Colonic mucosa (tissue), 4 donors: ENCODE data around the gene TESPA1. TPM values are rescaled to one million over a fixed set of nuclear protein-coding genes. Genes with fewer than 3 reads are reported as not detected.

Experiments
- DNase-seq: peaks from one replicate; pipeline ENCODE4 v3.0.0-alpha.2; 2020
- H3K27ac ChIP-seq: fragments of 200-600 bp; one replicate; pipeline ENCODE4 v1.8.0; 2021
- H3K27me3 ChIP-seq: fragments of 200-600 bp; one replicate; pipeline ENCODE4 v1.8.0; 2021
- H3K36me3 ChIP-seq: fragments of 200-600 bp; one replicate; pipeline ENCODE4 v1.8.0; 2021
- H3K4me1 ChIP-seq: fragments of 200-600 bp; one replicate; pipeline ENCODE4 v1.8.0; 2021; ENCODE audit warnings: mild to moderate bottlenecking
- H3K4me3 ChIP-seq: fragments of 200-600 bp; one replicate; pipeline ENCODE4 v1.8.0; 2021
- H3K9ac ChIP-seq, 2 donors: one replicate each; pipeline ENCODE4 v1.7.0; 2013; ENCODE audit warnings: control low read depth in 2 of 2, low read depth in 2 of 2, low read length in 2 of 2
- H3K9me3 ChIP-seq: fragments of 200-600 bp; one replicate; pipeline ENCODE4 v1.8.0; 2021
- intact Hi-C: fragments of 100-400 bp; cut with DNase I; formaldehyde crosslinking; loops from one replicate; pipeline ENCODE4 v1.14.1; 2022
- total RNA-seq, 2 donors: library from RNA; stranded (reverse); fragmentation: NEBNext Ultra II Directional in 1 of 2; extraction: Animal tissue kit (Norgen Biotek cat#: 25700) in 1 of 2; gene quantifications; one replicate each; pipeline ENCODE4 v1.2.1, GENCODE V29; 2021
- TF ChIP-seq, protein P1 (sequence below): fragments of 200-600 bp; IDR thresholded peaks from one replicate; pipeline ENCODE4 v1.8.0; 2022; ENCODE audit warnings: antibody characterized with exemption, mild to moderate bottlenecking
- donor health status: healthy.
- donor health status: DM: no; HTN: no; CAD: no.
- donor health status: DM: no; HTN: no; CAD: no.

TESPA1 gene
- total RNA-seq, 2 donors from 2014 or later: 0.82 to 1.6 TPM

DNA sequence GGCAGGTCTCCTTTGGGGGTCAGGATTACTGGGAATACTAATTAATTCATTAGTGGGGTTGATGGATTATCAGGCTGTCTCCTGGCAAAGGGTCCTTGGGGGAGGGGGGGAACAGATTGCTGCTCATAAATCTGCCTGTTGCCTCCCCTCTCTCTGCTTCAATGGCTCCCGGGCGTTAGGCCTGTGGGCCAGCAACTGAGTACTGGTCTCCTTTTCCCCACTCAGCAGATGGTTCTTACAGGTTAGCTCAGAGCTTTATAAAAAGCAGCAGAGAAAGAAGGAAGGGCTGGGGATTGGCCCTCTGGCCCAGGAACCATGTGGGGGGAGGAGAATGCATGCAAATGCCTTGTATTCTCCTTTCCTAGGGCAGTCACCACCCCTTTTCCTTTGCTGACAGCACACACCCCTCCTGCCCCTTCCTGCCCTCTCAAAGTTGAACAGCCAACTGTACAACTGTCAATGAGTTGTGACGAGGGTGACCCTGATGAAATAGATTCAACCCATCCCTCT is 32.9 kb upstream of the TESPA1 start:
- no peak overlapping the region for H3K9ac ChIP-seq

DNA sequence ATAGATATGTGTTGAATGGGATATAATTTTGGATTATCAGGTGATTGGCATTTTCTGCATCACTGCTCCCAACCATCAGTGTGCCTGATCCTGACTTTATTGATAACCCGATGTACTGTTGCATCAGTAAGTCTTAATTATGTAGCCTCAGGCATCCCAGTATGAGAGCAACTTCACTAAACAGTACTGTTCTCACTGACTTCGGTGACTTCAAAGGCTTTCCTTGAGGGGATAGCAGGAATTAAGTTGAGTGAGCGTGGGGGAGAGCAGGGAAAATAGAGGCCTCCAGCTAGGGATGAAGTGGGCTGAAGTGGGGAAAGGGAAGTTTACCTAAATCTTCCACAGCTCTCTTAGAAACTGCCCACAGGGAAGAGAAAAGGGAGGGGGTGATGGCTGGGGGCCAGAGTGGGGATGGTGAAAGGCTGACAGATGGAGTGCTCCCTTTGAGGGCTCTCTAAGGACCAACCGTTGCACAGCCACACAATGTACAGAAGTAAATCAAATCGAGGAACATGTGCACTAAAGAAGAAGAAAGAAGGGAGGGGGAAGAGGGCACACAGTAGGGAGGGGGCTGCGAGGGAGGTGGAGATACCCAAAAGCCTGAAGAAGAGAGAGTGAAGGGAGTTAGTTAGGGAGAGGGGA is 24.5 kb upstream of the TESPA1 start:
- Histone ChIP-seq H3K4me1 (no peaks in the 10 kb centered on the region), H3K4me3 (no peak overlapping the region), H3K9ac (no peak overlapping the region), H3K27ac (no peak overlapping the region), H3K27me3 (no peaks in the 10 kb centered on the region), H3K36me3 (no peaks in the 10 kb centered on the region), H3K9me3 (no peaks in the 10 kb centered on the region)
- DNase-seq: no peak
- intact Hi-C loops: no loop called here
- TF ChIP-seq, protein P1, sequence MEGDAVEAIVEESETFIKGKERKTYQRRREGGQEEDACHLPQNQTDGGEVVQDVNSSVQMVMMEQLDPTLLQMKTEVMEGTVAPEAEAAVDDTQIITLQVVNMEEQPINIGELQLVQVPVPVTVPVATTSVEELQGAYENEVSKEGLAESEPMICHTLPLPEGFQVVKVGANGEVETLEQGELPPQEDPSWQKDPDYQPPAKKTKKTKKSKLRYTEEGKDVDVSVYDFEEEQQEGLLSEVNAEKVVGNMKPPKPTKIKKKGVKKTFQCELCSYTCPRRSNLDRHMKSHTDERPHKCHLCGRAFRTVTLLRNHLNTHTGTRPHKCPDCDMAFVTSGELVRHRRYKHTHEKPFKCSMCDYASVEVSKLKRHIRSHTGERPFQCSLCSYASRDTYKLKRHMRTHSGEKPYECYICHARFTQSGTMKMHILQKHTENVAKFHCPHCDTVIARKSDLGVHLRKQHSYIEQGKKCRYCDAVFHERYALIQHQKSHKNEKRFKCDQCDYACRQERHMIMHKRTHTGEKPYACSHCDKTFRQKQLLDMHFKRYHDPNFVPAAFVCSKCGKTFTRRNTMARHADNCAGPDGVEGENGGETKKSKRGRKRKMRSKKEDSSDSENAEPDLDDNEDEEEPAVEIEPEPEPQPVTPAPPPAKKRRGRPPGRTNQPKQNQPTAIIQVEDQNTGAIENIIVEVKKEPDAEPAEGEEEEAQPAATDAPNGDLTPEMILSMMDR: no peak

More for the DNA sequence above, 32.9 kb upstream of the TESPA1 start:
- Histone ChIP-seq H3K27me3 (no peaks in the 10 kb centered on the region), H3K9me3 (no peaks in the 10 kb centered on the region), H3K36me3 (no peaks in the 10 kb centered on the region), H3K4me1 (no peaks in the 10 kb centered on the region), H3K4me3 (no peak overlapping the region), H3K27ac (no peak overlapping the region)
- no peak for DNase-seq
- intact Hi-C loops: no loop called here
- TF ChIP-seq, protein P1: no peak

DNA sequence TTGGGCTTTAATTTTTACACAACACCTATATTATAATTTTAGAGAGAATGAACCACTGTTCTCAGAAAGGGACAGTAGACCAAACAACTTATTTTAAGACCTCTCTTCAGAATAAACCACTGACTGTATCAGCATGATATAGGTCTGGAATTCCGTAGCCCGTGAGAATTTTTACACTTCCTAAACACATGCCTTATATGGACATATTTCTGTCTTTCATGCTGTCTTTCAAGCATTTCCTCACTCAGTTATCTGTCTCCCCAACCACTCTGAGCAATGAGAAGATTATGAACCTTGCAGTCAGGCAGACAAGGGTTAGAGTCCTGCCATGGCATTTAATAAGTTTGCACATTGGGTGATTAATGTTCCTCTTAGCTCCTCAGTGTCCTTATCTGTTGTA is 17.8 kb upstream of the TESPA1 start:
- no peak overlapping the region for H3K4me3 ChIP-seq
- no peak overlapping the region for H3K9ac ChIP-seq
- DNase-seq: no peak
- H3K36me3 ChIP-seq: no peaks in the 10 kb centered on the region
- intact Hi-C loops: no loop called here
- TF ChIP-seq, protein P1: no peak
- no peaks in the 10 kb centered on the region for H3K4me1 ChIP-seq
- H3K9me3 ChIP-seq: no peaks in the 10 kb centered on the region
- no peak overlapping the region for H3K27ac ChIP-seq
- H3K27me3 ChIP-seq: no peaks in the 10 kb centered on the region

DNA sequence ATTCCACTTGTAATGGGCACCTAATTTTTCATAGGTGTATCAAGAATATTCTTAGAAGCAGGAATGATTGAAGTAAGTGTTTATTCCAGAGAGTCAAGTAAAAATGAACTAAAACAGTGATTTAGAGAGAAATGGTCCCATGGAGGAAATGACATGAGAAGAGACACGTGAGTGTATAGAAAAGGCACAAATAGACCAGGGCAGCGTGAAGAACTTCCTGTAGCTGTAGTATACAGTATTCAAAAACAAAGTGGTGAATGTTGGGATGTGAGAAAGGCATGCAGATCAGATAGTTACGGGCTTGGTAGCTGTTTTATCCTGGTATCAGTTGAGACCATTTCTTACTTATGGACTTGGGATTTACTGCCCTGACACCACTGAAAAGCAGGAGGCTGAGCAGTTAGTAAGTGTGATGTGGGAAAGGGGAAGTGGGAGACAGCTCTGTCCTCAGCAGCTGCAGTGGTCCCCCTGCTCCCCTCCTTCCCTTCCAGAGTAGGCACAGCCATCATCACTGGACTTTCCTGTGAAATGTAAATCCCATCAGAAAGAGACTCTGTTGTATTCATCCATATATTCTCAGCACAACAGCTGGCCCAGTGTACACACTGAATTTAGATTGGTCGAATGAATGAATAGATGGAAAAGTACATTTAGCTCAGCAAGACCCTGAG is 16.8 kb upstream of the TESPA1 start:
- no peak for DNase-seq
- TF ChIP-seq, protein P1: no peak
- Histone ChIP-seq H3K27me3 (no peaks in the 10 kb centered on the region), H3K9ac (no peak overlapping the region), H3K4me1 (no peaks in the 10 kb centered on the region), H3K4me3 (no peak overlapping the region), H3K36me3 (no peaks in the 10 kb centered on the region), H3K9me3 (no peaks in the 10 kb centered on the region), H3K27ac (no peak overlapping the region)
- intact Hi-C loops: no loop called here

DNA sequence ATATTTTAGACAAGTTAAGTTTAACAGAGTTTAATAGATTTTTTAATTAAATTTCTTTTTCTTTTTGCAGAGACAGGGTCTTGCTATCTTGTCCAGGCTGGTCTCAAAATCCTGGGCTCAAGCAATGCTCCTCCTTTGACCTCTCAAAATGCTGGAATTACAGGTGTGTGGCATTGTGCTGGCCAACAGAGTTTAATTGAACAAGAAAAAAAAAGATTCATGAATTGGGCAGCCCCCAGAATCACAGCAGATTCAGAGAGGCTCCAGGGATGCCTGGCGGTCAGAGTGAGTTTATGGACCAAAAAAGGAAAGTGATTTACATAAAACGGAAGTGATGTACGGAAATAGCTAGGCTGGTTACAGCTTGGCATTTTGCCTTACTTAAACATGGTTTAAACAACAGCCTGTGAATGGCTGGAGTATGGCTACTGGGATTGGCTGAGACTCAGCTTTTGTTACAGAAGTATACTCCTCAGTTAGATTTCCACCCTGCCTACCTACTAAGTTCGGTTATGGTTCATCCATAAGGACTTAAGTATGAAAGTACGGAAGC is 14.5 kb upstream of the TESPA1 start:
- no peaks in the 10 kb centered on the region for H3K4me1 ChIP-seq
- H3K4me3 ChIP-seq: no peak overlapping the region
- H3K27me3 ChIP-seq: no peaks in the 10 kb centered on the region
- H3K36me3 ChIP-seq: no peaks in the 10 kb centered on the region
- no peak overlapping the region for H3K9ac ChIP-seq
- H3K9me3 ChIP-seq: no peaks in the 10 kb centered on the region
- intact Hi-C loops: loop anchor here (10.0 kb wide), 1 partner anchor 146 kb away; no protein-coding TSS in a partner anchor
- TF ChIP-seq, protein P1: no peak
- DNase-seq: no peak
- H3K27ac ChIP-seq: no peak overlapping the region
